MCF 10A (cell line): ENCODE data around the gene RAB4A. TPM values are rescaled to one million over a fixed set of nuclear protein-coding genes. Genes with fewer than 3 reads are reported as not detected.

ENCODE experiments used
- BruUV-seq: library from RNA; stranded (reverse); fragments of 400-500 nt; replicated peaks from 2 replicates; lab custom pipeline; 2021; lab: Mats Ljungman, UMichigan
- CTCF ChIA-PET: fragments of 300-600 bp; sonication (Branson Sonifier 250); formaldehyde crosslinking; extraction: SDS; loops from one replicate; lab custom pipeline; 2021; ENCODE audit warnings: antibody characterized with exemption, inconsistent platforms; lab: Yijun Ruan, JAX
- POLR2A ChIA-PET: fragments of 300-600, 350-650 bp; sonication (Branson Sonifier 250); formaldehyde crosslinking; extraction: SDS; loops from one replicate; lab custom pipeline; 2020; ENCODE audit warnings: antibody characterized with exemption, inconsistent platforms; lab: Yijun Ruan, JAX
- DNase-seq: peaks from one replicate; pipeline ENCODE4 v3.0.0-alpha.2; 2018; ENCODE audit not compliant: unreplicated experiment
- H3K27ac Mint-ChIP-seq: one replicate; pipeline ENCODE4 v1.8.0; 2022; ENCODE audit warnings: mild to moderate bottlenecking, low read depth, mixed read lengths; ENCODE audit not compliant: unreplicated experiment
- H3K27me3 Mint-ChIP-seq: one replicate; pipeline ENCODE4 v1.8.0; 2022; ENCODE audit warnings: mixed read lengths; ENCODE audit not compliant: insufficient read depth, unreplicated experiment
- H3K36me3 Mint-ChIP-seq: one replicate; pipeline ENCODE4 v1.8.0; 2022; ENCODE audit warnings: mild to moderate bottlenecking, moderate library complexity, mixed read lengths; ENCODE audit not compliant: insufficient read depth, unreplicated experiment
- H3K4me1 Mint-ChIP-seq: one replicate; pipeline ENCODE4 v1.8.0; 2022; ENCODE audit warnings: mixed read lengths; ENCODE audit not compliant: insufficient read depth, unreplicated experiment
- H3K4me3 Mint-ChIP-seq: one replicate; pipeline ENCODE4 v1.8.0; 2022; ENCODE audit warnings: mild to moderate bottlenecking, moderate library complexity, mixed read lengths; ENCODE audit not compliant: unreplicated experiment
- H3K9me3 Mint-ChIP-seq: one replicate; pipeline ENCODE4 v1.8.0; 2022; ENCODE audit warnings: mixed read lengths; ENCODE audit not compliant: unreplicated experiment
- CTCF ChIP-seq: fragments of 200-600 bp; IDR thresholded peaks from one replicate; pipeline ENCODE4 v1.8.0; 2022; ENCODE audit warnings: antibody characterized with exemption, mild to moderate bottlenecking; ENCODE audit not compliant: unreplicated experiment
- intact Hi-C: fragments of 100-400 bp; cut with micrococcal nuclease; formaldehyde crosslinking; loops from 2 replicates; pipeline ENCODE4 v1.14.1; 2022
- total RNA-seq: library from RNA; stranded (reverse); gene quantifications from 2 replicates; pipeline ENCODE4 v1.2.3, GENCODE V29; 2022

The RAB4A gene
- total RNA-seq, 1 experiment from 2014 or later = 87.4 TPM

DNA sequence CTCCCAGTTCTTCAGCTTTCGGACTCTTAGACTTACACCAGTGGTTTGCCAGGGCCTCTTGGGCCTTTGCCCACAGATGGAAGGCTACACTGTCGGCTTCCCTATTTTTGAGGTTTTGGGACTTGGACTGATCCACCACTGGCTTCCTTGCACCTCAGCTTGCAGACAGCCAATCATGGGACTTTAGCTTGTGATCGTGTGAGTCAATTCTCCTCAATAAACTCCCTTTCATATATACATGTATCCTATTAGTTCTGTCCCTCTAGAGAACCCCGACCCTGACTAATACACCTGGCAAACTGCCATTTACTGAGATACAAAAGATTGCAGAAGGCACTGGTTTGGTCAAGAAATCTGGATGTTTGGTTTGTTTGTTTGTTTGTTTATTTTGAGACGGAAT lies 6.4 kb upstream of the RAB4A start:
- BruUV-seq = no TSS peak
- Mint-ChIP-seq H3K4me1 (peaks cover 16% of the 10 kb centered on the region), H3K27me3 (no peaks in the 10 kb centered on the region), H3K36me3 (peaks cover 39% of the 10 kb centered on the region), H3K4me3 (no peak overlapping the region), H3K9me3 (peaks cover 14% of the 10 kb centered on the region), H3K27ac (no peak overlapping the region)
- CTCF ChIA-PET = interaction anchor here (0.6 to 2.2 kb wide), 8 partner anchors 10 to 860 kb away, joined by 3 to 9 read pairs (median 4); no protein-coding TSS in a partner anchor
- intact Hi-C loops = no loop called here
- POLR2A ChIA-PET = interaction anchor here (0.7 to 0.9 kb wide), 2 partner anchors 10 to 32 kb away, joined by 3 to 4 read pairs; no protein-coding TSS in a partner anchor
- TF ChIP-seq CTCF = no peak
- DNase-seq = peak; percentile 45

DNA sequence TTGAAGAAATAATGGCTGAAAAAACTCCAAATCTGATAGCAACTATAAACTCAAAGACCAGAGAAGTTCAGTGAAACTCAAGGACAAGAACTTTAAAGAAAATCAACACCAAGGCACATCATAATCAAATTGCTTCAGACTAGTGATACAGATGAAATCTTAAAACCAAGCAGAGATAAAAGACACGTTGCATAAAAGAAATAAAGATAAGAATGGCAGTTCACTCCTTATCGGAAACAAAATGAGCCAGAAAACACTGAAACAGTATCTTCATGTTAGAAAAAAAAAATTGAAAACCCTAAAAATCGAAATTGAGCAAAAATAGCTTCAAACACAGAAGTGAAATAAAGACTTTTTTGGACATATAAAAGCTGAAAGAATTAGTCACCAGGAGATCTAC lies 4.6 kb upstream of the RAB4A start:
- H3K27ac Mint-ChIP-seq = no peak overlapping the region
- intact Hi-C loops = loop anchor here (1.0 kb wide), 1 partner anchor 125 kb away; no protein-coding TSS in a partner anchor
- CTCF ChIA-PET = interaction anchor here (0.6 to 2.2 kb wide), 4 partner anchors 9 to 211 kb away, joined by 3 to 10 read pairs (median 8); no protein-coding TSS in a partner anchor
- POLR2A ChIA-PET = interaction anchor here (0.6 to 6.1 kb wide), 7 partner anchors 10 to 770 kb away, joined by 3 to 76 read pairs (median 3); partner anchors contain the start of gene CCSAP
- H3K9me3 Mint-ChIP-seq = peaks cover 14% of the 10 kb centered on the region
- no peak for DNase-seq
- no peaks in the 10 kb centered on the region for H3K27me3 Mint-ChIP-seq
- no peak for TF ChIP-seq CTCF
- peaks cover 41% of the 10 kb centered on the region for H3K36me3 Mint-ChIP-seq
- BruUV-seq = no TSS peak
- no peak overlapping the region for H3K4me3 Mint-ChIP-seq
- peaks cover 23% of the 10 kb centered on the region for H3K4me1 Mint-ChIP-seq

DNA sequence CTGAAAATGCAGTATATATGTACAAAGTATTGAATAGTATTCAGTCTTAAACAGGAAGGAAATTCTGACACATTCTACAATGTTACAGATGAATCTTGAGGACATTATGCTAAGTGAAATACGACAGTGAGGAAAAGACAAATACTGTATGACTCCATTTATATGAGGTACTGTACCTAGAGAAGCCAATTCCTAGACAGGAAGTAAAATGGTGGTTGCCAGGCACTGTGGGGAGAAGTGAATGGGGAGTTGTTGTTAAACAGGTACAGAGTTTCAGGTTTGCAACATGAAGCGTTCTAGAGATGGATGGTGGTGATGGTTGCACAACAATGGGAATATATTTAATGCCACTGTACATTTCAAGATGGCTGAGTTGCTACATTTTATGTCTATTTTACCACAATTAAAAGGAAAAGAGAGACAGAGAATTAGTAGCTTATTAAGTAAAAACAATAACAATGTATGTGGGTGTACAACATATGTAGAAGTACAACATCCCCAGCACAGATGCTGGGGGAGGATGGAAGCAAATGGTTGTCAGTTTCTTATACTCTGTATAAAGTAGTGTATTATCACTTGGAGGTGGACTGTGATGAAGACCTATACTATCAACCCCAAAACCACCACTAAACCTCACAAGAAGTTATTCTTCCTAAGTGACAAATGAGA lies 3.9 kb upstream of the RAB4A start:
- Mint-ChIP-seq H3K9me3 (peaks cover 14% of the 10 kb centered on the region), H3K4me1 (peaks cover 24% of the 10 kb centered on the region), H3K27me3 (no peaks in the 10 kb centered on the region), H3K27ac (no peak overlapping the region), H3K4me3 (no peak overlapping the region), H3K36me3 (peaks cover 45% of the 10 kb centered on the region)
- TF ChIP-seq CTCF = no peak
- CTCF ChIA-PET = interaction anchor here (0.6 to 3.5 kb wide), 6 partner anchors 10 to 215 kb away, joined by 3 to 19 read pairs (median 8); no protein-coding TSS in a partner anchor
- no peak for DNase-seq
- POLR2A ChIA-PET = interaction anchor here (0.8 to 6.1 kb wide), 7 partner anchors 10 to 175 kb away, joined by 3 to 76 read pairs (median 3); partner anchors contain the start of gene CCSAP
- intact Hi-C loops = loop anchor here (1.0 kb wide), 1 partner anchor 124 kb away; no protein-coding TSS in a partner anchor
- no TSS peak for BruUV-seq

DNA sequence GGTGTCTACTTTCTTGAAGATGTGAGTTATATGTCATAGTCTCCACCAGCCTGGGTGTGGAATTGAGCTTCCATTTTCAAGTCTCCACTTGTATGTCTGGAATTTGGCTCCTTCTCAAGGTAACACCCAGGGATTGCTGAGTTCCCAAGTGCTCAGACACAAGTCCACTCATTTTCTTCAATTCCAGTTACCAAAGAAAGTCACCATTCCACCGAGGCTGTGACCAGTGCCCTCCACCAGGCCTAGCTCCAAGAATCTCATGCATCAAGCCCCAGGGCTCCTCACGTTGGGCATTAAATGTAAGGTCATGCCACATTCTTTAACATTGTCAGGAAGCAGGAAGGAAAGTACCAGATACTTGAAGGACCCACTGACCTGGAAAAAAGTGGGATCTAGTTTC lies 2.4 kb upstream of the RAB4A start:
- peak overlapping the region; percentile 41 for H3K4me3 Mint-ChIP-seq
- peaks cover 14% of the 10 kb centered on the region for H3K9me3 Mint-ChIP-seq
- no TSS peak for BruUV-seq
- CTCF ChIA-PET = interaction anchor here (1.0 to 3.5 kb wide), 9 partner anchors 9 to 577 kb away, joined by 3 to 32 read pairs (median 6); no protein-coding TSS in a partner anchor
- intact Hi-C loops = no loop called here
- POLR2A ChIA-PET = interaction anchor here (0.6 to 6.1 kb wide), 34 partner anchors 8 to 810 kb away, joined by 3 to 76 read pairs (median 4); partner anchors contain the start of genes ABCB10, CCSAP and NUP133
- peak; percentile 84 for DNase-seq
- peaks cover 37% of the 10 kb centered on the region for H3K4me1 Mint-ChIP-seq
- H3K27ac Mint-ChIP-seq = peak overlapping the region; percentile 77
- H3K27me3 Mint-ChIP-seq = no peaks in the 10 kb centered on the region
- TF ChIP-seq CTCF = no peak
- peaks cover 45% of the 10 kb centered on the region for H3K36me3 Mint-ChIP-seq
